GM19328 (cell line): ENCODE results near the gene PXT1.

Experiments
- ATAC-seq: cut with Tn5 transposase; IDR thresholded peaks from one replicate; pipeline ENCODE4 v1.9.1; 2021; ENCODE audit warnings: mild to moderate bottlenecking, moderate library complexity; ENCODE audit not compliant: unreplicated experiment

PXT1 gene

DNA sequence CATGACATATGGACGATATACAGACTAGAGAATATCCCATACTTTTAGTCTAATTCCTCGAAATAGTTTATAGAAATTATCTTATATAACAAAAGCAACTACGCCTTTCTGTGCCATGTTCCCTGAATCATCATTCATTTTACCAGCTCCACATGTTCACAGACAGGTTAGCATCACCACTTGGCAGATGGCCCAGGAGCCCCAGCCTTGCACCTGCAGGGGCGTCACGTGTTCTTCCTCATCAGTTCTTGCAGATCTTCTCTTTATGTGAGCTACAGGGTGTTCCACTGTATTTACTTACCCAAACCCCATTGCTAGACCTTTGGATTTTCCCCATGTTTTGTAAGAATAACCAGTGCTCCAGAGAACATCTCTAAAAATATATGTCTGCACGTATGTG is 93.4 kb downstream of the PXT1 start:
- ATAC-seq = no peak

- no peak for ATAC-seq
Observed at GRCh38 chr6:36347621-36348020, 95.0 kb downstream of the PXT1 start.

DNA sequence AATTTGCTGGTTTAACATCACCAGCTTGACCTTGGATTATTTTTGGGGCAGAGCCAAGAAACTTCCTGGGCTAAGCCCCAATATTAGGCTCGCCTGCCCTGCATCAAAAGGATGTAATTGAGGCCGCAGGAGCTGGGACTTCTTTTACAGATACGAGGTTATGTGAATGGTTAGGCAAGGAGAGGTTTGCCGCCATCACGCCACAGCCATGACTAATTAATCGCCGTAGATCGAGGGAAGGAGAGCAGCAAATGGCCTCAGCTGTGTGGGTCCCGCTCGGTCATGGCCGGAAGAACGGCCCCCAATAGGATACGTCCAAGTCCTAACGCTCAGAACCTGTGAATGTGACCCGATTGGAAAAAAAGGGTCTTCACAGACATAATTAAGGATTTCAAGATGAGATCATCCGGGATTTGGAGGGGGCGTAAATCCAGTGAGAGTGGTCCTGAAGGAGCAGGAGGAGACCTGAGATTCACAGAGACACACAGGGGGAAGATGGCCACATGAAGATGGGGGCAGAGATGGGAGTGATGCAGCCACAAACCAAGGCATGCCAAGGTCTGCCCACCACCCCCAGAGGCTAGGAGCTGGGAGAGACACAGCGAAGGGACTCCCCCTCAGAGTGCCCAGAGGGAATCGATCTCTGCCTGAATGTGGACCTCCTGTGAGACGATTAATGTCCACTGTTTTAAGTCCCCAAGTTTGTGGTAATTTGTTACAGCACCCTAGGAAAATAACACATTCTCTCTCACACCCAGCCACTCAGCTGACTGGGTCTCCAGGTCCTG is 96.0 kb downstream of the PXT1 start:
- no peak for ATAC-seq

DNA sequence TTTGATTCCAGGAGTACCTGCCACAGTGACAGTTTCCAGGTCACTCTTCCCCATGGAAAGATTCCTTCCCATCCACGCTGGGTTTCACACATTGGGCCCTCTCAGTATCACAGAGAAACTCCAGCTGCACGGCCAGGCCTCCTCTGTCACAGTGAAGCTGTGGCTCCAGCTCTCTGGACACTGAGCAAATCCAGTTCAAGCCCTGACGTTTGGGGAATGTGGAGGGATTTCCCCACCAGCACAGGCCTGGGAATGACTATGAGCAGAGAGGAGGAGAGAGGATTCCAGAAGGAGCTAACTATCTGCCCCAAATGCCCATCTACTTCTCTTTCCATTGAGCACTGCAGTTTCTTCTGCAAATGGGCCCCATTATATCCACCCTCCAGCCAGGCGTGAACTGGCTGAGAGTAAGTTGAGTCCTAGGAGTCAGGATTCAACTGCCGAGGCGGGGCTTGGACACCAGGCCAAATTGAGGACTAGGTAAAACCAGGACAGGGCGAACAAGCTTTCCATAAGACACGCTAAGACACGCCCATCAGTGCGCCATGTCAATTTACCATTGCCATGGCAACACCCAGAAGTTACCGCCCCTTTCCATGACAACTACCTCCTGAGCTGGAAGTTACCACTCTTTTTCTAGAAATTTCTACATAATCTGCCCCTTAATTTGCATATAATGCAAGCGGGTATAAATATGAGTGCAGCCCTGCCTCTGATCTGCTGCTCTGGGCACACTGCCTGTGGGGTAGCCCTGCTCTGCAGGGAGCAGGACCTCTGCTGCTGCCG is 96.8 kb downstream of the PXT1 start:
- no peak for ATAC-seq

DNA sequence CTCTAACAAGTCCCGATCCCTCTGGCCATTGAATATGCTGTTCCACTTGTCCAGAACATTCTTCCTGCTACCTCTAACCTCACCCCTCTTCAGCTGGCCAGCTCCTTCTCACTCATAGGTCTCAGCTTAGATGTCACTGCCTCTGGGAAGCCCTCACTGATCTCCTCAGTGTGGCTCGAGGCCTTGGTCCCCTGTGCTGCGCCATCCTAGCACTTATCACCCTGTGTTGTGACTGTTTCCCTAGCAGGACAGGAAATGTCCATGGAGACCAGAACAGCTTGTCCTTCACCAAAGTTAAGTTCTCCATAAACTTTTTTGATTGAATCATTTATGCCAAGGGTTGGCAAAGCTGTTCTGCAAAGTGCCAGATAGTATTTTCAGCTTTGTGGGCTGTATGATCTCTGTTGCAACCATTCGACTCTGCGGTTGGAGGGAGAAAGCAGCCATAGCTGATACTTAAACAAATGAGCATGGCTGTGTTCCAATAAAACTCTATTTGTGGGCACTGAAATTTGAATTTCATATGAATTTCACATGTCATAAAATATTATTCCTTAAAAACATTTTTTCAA is 99.5 kb downstream of the PXT1 start:
- ATAC-seq = no peak

DNA sequence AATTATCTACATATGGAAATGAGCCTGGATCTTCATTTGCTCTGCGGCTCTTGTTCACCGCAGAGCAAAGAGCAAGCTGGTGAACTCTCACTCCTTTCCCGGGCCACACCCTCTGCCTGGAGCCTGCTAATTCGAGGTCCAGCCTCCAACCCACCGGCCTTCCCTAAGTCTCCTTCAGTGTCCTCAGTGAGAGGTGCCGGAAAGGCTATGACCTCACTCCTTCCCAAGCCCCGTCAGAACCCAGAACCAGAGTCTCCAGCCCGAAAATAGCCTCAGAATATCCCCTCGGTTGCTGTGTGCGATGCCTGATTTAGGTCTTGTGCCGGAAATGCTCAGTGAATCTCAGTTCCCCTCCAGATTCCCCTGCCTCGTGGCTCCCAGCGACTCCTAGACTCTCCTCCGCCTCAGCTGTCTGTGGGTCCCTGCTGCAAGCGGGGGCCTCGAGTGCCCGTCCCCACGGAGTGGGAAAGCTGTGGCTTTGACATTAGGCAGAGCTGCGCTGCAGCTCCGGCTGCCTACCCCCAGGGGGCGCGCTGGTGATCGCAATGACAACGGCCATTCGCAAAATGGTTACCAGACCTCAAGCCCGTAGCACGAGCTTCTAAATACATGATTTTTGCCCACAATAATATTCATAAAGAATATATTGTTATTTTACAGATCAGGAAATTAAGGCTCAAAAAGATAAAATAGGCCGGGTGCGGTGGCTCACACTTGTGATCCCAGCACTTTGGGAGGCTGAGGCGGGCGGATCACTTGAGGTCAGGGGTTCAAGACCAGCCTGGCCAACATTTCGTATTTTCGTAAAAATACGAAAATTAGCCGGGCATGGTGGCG is 101.8 kb downstream of the PXT1 start:
- ATAC-seq = no peak
